ENCODE data around the gene ERICH6.

DNA sequence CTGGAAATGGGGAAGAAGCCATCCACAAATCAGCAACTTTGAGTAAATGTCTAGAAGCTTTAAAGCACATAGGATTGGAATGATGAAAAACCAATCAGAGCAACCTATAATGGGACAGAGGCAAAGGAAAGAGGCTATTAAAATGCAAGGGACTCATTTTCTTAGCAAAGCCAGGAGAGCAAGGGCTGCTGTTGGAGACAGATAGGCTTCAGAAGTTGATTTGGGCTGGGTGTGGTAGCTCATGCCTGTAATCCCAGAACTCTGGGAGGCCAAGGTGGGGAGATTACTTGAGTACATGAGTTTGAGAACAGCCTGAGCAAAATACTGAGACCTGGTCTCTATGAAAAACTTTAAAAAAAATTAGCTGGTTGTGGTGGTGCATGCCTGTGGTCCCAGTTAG, 16.1 kb downstream of the ERICH6 start:
- TF ChIP-seq, protein P1, sequence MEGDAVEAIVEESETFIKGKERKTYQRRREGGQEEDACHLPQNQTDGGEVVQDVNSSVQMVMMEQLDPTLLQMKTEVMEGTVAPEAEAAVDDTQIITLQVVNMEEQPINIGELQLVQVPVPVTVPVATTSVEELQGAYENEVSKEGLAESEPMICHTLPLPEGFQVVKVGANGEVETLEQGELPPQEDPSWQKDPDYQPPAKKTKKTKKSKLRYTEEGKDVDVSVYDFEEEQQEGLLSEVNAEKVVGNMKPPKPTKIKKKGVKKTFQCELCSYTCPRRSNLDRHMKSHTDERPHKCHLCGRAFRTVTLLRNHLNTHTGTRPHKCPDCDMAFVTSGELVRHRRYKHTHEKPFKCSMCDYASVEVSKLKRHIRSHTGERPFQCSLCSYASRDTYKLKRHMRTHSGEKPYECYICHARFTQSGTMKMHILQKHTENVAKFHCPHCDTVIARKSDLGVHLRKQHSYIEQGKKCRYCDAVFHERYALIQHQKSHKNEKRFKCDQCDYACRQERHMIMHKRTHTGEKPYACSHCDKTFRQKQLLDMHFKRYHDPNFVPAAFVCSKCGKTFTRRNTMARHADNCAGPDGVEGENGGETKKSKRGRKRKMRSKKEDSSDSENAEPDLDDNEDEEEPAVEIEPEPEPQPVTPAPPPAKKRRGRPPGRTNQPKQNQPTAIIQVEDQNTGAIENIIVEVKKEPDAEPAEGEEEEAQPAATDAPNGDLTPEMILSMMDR (IDR thresholded peaks at IDR 0.05; ENCODE audit: insufficient read depth, low read length, poor library complexity, severe bottlenecking): no peak
- no peak for TF ChIP-seq EZH2phosphoT487 (conservative IDR thresholded peaks at IDR 0.05; ENCODE audit: low read length)

Measured in SU-DHL-6 (cell line).